DND-41 (cell line): ENCODE data around the gene TFRC.
"Not testable (repeated sequence)": the region's sequence is repeated elsewhere in the genome, so short reads cannot be mapped to it uniquely, and the experiment has no call there.

Experiments
- ATAC-seq: fragments of 200-7000 bp; cut with Tn5 transposase; 3 replicates; pipeline ENCODE4 v1.9.1; 2021; ENCODE audit warnings: low read depth; ENCODE audit not compliant: insufficient read depth
- DNase-seq: peaks from one replicate; pipeline ENCODE4 v3.0.0-alpha.2; 2020
- H2AFZ ChIP-seq: 2 replicates; pipeline ENCODE4 v1.6.0; 2012; ENCODE audit warnings: low read depth, low read length
- H3K27ac ChIP-seq: 2 replicates; pipeline ENCODE4 v1.5.1; 2012; ENCODE audit warnings: low read length, inconsistent platforms
- H3K27me3 ChIP-seq: fragments of 200-600 bp; sonication (generic); 2 replicates; pipeline ENCODE4 v1.6.0; 2012; ENCODE audit warnings: low read length, mild to moderate bottlenecking, inconsistent platforms; ENCODE audit not compliant: insufficient read depth, poor library complexity
- H3K36me3 ChIP-seq: 2 replicates; pipeline ENCODE4 v1.5.1; 2012; ENCODE audit warnings: low read length, inconsistent platforms; ENCODE audit not compliant: insufficient read depth
- H3K4me1 ChIP-seq: 2 replicates; pipeline ENCODE4 v1.5.1; 2012; ENCODE audit warnings: mild to moderate bottlenecking, low read length; ENCODE audit not compliant: insufficient read depth
- H3K4me2 ChIP-seq: 2 replicates; pipeline ENCODE4 v1.6.0; 2012; ENCODE audit warnings: mild to moderate bottlenecking, moderate library complexity, low read length, inconsistent platforms; ENCODE audit not compliant: insufficient read depth
- H3K4me3 ChIP-seq, 2 experiments: fragments of 200-600 bp in 1 of 2; shearing (Covaris generic) in 1 of 2; 2 replicates each; pipeline ENCODE4 v1.5.1; 2012 to 2016; ENCODE audit warnings: inconsistent platforms in 2 of 2, low read length in 2 of 2, mild to moderate bottlenecking in 2 of 2, low read depth in 1 of 2, moderate library complexity in 1 of 2
- H3K79me2 ChIP-seq: 2 replicates; pipeline ENCODE4 v1.6.0; 2012; ENCODE audit warnings: low read length, inconsistent platforms; ENCODE audit not compliant: insufficient read depth
- H3K9ac ChIP-seq: 2 replicates; pipeline ENCODE4 v1.6.0; 2012; ENCODE audit warnings: low read depth, mild to moderate bottlenecking, inconsistent platforms, low read length, moderate library complexity
- H3K9me3 ChIP-seq: 2 replicates; pipeline ENCODE4 v1.5.1; 2012; ENCODE audit warnings: low read length, moderate library complexity, mild to moderate bottlenecking, inconsistent platforms; ENCODE audit not compliant: insufficient read depth, severe bottlenecking
- H4K20me1 ChIP-seq: 2 replicates; pipeline ENCODE4 v1.6.0; 2012; ENCODE audit warnings: low read length; ENCODE audit not compliant: insufficient read depth
- EZH2 ChIP-seq: IDR thresholded peaks from 3 replicates; pipeline ENCODE4 v1.6.1; 2012; ENCODE audit warnings: borderline replicate concordance, low read depth, mild to moderate bottlenecking, moderate library complexity, low read length, inconsistent platforms; ENCODE audit not compliant: severe bottlenecking
- TF ChIP-seq, protein P1 (sequence below): IDR thresholded peaks from 2 replicates; pipeline ENCODE4 v1.5.1; 2012; ENCODE audit warnings: borderline replicate concordance, low read length, moderate library complexity, mild to moderate bottlenecking; ENCODE audit not compliant: poor library complexity, severe bottlenecking; ENCODE audit errors: extremely low read depth

The TFRC gene

DNA sequence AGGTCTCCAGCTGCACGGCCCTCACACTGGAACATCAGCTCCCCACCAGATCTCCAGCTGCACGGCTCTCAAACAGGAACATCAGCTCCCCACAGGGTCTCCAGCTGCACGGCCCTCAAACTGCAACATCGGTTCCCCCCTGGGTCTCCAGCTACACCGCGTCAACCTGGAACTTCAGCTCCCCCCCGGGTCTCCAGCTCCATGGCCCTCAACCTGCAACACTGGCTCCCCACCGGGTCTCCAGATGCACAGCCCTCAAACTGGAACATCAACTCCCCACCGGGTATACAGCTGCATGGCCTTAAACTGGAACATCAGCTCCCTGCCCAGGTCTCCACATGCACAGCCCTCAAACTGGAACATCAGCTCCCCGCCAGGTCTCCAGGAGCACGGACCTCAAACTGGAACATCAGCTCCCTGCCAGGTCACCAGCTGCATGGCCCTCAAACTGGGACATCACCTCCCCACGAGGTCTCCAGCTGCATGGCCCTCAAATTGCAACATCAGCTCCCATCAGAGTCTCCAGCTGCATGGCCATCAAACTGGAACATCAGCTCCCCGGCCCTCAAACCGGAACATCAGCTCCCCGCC, 81.4 kb downstream of the TFRC start:
- H3K36me3 ChIP-seq, DNase-seq, H3K4me3 ChIP-seq, H3K9me3 ChIP-seq, H3K27me3 ChIP-seq, H3K4me2 ChIP-seq, H2AFZ ChIP-seq, H3K4me1 ChIP-seq, H3K27ac ChIP-seq, H3K79me2 ChIP-seq, H3K9ac ChIP-seq, ATAC-seq, H4K20me1 ChIP-seq: not testable (repeated sequence)

DNA sequence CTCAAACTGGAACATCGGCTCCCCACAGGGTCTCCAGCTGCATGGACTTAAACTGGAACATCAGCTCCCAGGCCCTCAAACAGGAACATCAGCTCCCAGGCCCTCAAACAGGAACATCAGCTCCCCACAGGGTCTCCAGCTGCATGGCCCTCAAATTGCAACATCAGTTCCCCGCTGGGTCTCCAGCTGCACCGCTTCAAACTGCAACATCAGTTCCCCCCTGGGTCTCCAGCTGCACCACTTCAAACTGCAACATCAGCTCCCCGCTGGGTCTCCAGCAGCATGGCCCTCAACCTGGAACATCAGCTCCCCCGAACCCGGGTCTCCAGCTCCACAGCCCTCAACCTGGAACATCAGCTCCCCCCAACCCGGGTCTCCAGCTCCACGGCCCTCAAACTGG, 82.0 kb downstream of the TFRC start:
- TF ChIP-seq, protein P1, sequence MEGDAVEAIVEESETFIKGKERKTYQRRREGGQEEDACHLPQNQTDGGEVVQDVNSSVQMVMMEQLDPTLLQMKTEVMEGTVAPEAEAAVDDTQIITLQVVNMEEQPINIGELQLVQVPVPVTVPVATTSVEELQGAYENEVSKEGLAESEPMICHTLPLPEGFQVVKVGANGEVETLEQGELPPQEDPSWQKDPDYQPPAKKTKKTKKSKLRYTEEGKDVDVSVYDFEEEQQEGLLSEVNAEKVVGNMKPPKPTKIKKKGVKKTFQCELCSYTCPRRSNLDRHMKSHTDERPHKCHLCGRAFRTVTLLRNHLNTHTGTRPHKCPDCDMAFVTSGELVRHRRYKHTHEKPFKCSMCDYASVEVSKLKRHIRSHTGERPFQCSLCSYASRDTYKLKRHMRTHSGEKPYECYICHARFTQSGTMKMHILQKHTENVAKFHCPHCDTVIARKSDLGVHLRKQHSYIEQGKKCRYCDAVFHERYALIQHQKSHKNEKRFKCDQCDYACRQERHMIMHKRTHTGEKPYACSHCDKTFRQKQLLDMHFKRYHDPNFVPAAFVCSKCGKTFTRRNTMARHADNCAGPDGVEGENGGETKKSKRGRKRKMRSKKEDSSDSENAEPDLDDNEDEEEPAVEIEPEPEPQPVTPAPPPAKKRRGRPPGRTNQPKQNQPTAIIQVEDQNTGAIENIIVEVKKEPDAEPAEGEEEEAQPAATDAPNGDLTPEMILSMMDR, result no peak
- TF ChIP-seq EZH2, result no peak
- Histone ChIP-seq H4K20me1 (no peaks in the 10 kb centered on the region), H3K4me3 (no peak overlapping the region), H3K4me1 (no peaks in the 10 kb centered on the region), H3K36me3 (no peaks in the 10 kb centered on the region), H3K4me2 (no peak overlapping the region), H3K79me2 (no peaks in the 10 kb centered on the region), H3K9ac (no peak overlapping the region), H3K9me3 (no peaks in the 10 kb centered on the region), H2AFZ (no peak overlapping the region), H3K27ac (no peak overlapping the region), H3K27me3 (no peaks in the 10 kb centered on the region)
- DNase-seq (no peak), ATAC-seq (no peak)
